GM23248 (cell line): ENCODE results near the gene ZFP64. TPM values are rescaled to one million over a fixed set of nuclear protein-coding genes. Genes with fewer than 3 reads are reported as not detected.
A peak's percentile ranks its signal among the peaks of the same experiment; 100 is the strongest.

Experiments used
- DNase-seq: peaks from one replicate; pipeline ENCODE4 v3.0.0-alpha.2; 2015
- H2AFZ ChIP-seq: fragments of 200-600 bp; sonication (generic); 2 replicates; pipeline ENCODE4 v1.6.1; 2016; ENCODE audit warnings: antibody characterized with exemption
- H3F3A ChIP-seq: fragments of 200-600 bp; sonication (generic); 2 replicates; pipeline ENCODE4 v1.6.1; 2016; ENCODE audit warnings: mild to moderate bottlenecking, antibody characterized with exemption, mixed run types; ENCODE audit not compliant: insufficient read depth
- H3K27ac ChIP-seq: fragments of 200-600 bp; sonication (generic); 2 replicates; pipeline ENCODE4 v1.5.1; 2016; ENCODE audit warnings: mild to moderate bottlenecking
- H3K27me3 ChIP-seq: fragments of 200-600 bp; sonication (generic); replicated peaks from 2 replicates; pipeline ENCODE4 v1.6.1; 2016; ENCODE audit warnings: mild to moderate bottlenecking; ENCODE audit not compliant: insufficient read depth
- H3K36me3 ChIP-seq: fragments of 200-600 bp; sonication (generic); 2 replicates; pipeline ENCODE4 v1.6.1; 2016; ENCODE audit warnings: low read depth, mild to moderate bottlenecking
- H3K4me1 ChIP-seq: fragments of 200-600 bp; sonication (generic); 2 replicates; pipeline ENCODE4 v1.6.1; 2016; ENCODE audit warnings: mild to moderate bottlenecking; ENCODE audit not compliant: insufficient read depth
- H3K4me2 ChIP-seq: fragments of 200-600 bp; sonication (generic); one replicate; pipeline ENCODE4 v1.6.1; 2016; ENCODE audit warnings: mild to moderate bottlenecking; ENCODE audit not compliant: unreplicated experiment
- H3K4me3 ChIP-seq: fragments of 200-600 bp; sonication (generic); 2 replicates; pipeline ENCODE4 v1.5.1; 2016; ENCODE audit warnings: mild to moderate bottlenecking
- H3K79me2 ChIP-seq: fragments of 200-600 bp; sonication (generic); 2 replicates; pipeline ENCODE4 v1.6.1; 2016; ENCODE audit warnings: mild to moderate bottlenecking; ENCODE audit not compliant: insufficient read depth
- H3K9ac ChIP-seq: fragments of 200-600 bp; sonication (generic); 2 replicates; pipeline ENCODE4 v1.6.1; 2016; ENCODE audit warnings: mild to moderate bottlenecking
- H3K9me2 ChIP-seq: fragments of 200-600 bp; sonication (generic); 2 replicates; pipeline ENCODE4 v1.6.1; 2016; ENCODE audit warnings: mixed run types, mild to moderate bottlenecking, moderate library complexity; ENCODE audit not compliant: insufficient read depth
- H3K9me3 ChIP-seq: fragments of 200-600 bp; sonication (generic); one replicate; pipeline ENCODE4 v1.6.1; 2017; ENCODE audit warnings: low read depth
- H4K20me1 ChIP-seq: fragments of 200-600 bp; sonication (generic); 2 replicates; pipeline ENCODE4 v1.6.0; 2016; ENCODE audit not compliant: insufficient read depth
- EZH2 ChIP-seq: fragments of 200-600 bp; sonication (generic); IDR thresholded peaks from 2 replicates; pipeline ENCODE4 v1.6.1; 2018; ENCODE audit warnings: antibody characterized with exemption, mild to moderate bottlenecking; ENCODE audit not compliant: insufficient read depth, poor library complexity, severe bottlenecking
- EZH2phosphoT487 ChIP-seq: fragments of 200-600 bp; sonication (generic); IDR thresholded peaks from 2 replicates; pipeline ENCODE4 v1.6.1; 2018; ENCODE audit warnings: antibody characterized with exemption, moderate library complexity, mild to moderate bottlenecking, low read depth; ENCODE audit not compliant: insufficient read depth
- WGBS, 2 experiments: methylation state at CpG; one replicate each; pipeline ENCODE4 v1.1.6; 2015 to 2017; ENCODE audit warnings: low lambda C conversion rate in 2 of 2, low coverage in 1 of 2; ENCODE audit errors: missing lambda C conversion rate in 2 of 2; 5-methylcytosine and 5-hydroxymethylcytosine counted together
- in situ Hi-C: fragments of 300-500 bp; cut with MboI; formaldehyde crosslinking; loops from 2 replicates; pipeline ENCODE4 v1.15.0; 2020
- polyA plus RNA-seq: library from polyadenylated mRNA; unstranded; fragments of >200 nt; fragmentation: Nextera tagmentation; extraction: Ambion mirVana; gene quantifications from 2 replicates; pipeline ENCODE4 v1.2.1, GENCODE V29; 2016
- total RNA-seq: library from RNA; depleted of rRNA; stranded (reverse); fragments of >200 nt; shearing (Covaris generic); gene quantifications from 2 replicates; pipeline ENCODE4 v1.2.3, GENCODE V29; 2014

ZFP64 gene
- total and polyA plus RNA-seq, 2 experiments from 2014 or later = 14.3 to 20.8 TPM

GRCh38 chr20:52191916-52192718 lies 538 bp upstream of the ZFP64 start:
- peak; percentile 51 for DNase-seq
- peak overlapping the region; percentile 95 for H2AFZ ChIP-seq
- peaks cover 32% of the 10 kb centered on the region for H3K79me2 ChIP-seq
- H3K4me3 ChIP-seq = peak overlapping the region; percentile 95
- H3F3A ChIP-seq = no peaks in the 10 kb centered on the region
- in situ Hi-C loops = no loop called here
- H3K9me2 ChIP-seq = no peaks in the 10 kb centered on the region
- no peaks in the 10 kb centered on the region for H3K27me3 ChIP-seq
- 2 to 3% methylated on average over 39 to 49 of the region's 61 CpGs for whole genome bisulfite sequencing, 2 experiments
- H3K9ac ChIP-seq = peak overlapping the region; percentile 84
- H3K36me3 ChIP-seq = no peaks in the 10 kb centered on the region
- no peaks in the 10 kb centered on the region for H3K9me3 ChIP-seq
- H3K4me1 ChIP-seq = 0 out of 2 replicates have a peak, but pooled peaks cover 5% of the 10 kb centered on the region
- no peaks in the 10 kb centered on the region for H4K20me1 ChIP-seq
- no peak for TF ChIP-seq EZH2phosphoT487
- no peak for TF ChIP-seq EZH2
- H3K4me2 ChIP-seq = peak overlapping the region; percentile 89
- H3K27ac ChIP-seq = peak overlapping the region; percentile 50; the same call in 1 of the 2 replicates

- Histone ChIP-seq H3K27ac (peak overlapping the region; percentile 50), H3K9ac (peak overlapping the region; percentile 84), H3K27me3 (no peaks in the 10 kb centered on the region), H3K9me2 (no peaks in the 10 kb centered on the region), H3K4me2 (peak overlapping the region; percentile 89), H3K4me3 (peak overlapping the region; percentile 95), H2AFZ (peak overlapping the region; percentile 95), H3K36me3 (peaks cover 8% of the 10 kb centered on the region; the same call in 1 of the 2 replicates), H3K4me1 (0 out of 2 replicates have a peak, but pooled peaks cover 5% of the 10 kb centered on the region), H3K9me3 (no peaks in the 10 kb centered on the region), H4K20me1 (no peaks in the 10 kb centered on the region), H3F3A (no peaks in the 10 kb centered on the region), H3K79me2 (peaks cover 32% of the 10 kb centered on the region)
- TF ChIP-seq EZH2 (no peak), EZH2phosphoT487 (no peak)
- in situ Hi-C loops = no loop called here
- DNase-seq = peak; percentile 74
- 1 to 5% methylated on average over 15 of the region's 15 CpGs for WGBS, 2 experiments
Observed at GRCh38 chr20:52190437-52191131, 995 bp downstream of the ZFP64 start.

DNA sequence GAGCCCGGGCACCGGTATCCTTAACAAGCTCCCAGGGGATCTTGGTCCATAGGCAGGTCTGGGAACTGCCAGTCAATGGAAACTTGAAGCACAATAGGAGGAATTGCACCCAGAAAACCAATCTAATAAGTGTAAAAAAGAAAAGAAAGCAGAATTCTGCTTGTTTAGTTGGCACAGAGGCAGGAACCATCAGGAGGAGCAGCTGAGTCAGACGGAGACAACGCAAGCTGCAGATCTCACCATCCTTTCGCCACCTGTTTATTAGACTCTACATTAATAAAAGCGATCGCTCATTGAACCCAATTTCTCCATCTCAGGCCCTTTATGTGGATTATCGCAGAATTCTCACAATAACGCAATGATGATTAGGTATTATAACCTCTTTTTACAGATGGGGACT lies 9.8 kb downstream of the ZFP64 start:
- H3K27ac ChIP-seq = no peak overlapping the region
- no peak for DNase-seq
- H3K4me1 ChIP-seq = no peaks in the 10 kb centered on the region
- H3K9ac ChIP-seq = no peak overlapping the region
- no peak overlapping the region for H2AFZ ChIP-seq
- TF ChIP-seq EZH2 (no peak), EZH2phosphoT487 (no peak)
- no peaks in the 10 kb centered on the region for H3K27me3 ChIP-seq
- in situ Hi-C loops = no loop called here
- H3K4me3 ChIP-seq = no peak overlapping the region
- H3K36me3 ChIP-seq = peaks cover 12% of the 10 kb centered on the region; the same call in 1 of the 2 replicates
- H3K4me2 ChIP-seq = no peak overlapping the region
- H3F3A ChIP-seq = no peaks in the 10 kb centered on the region
- H3K9me3 ChIP-seq = no peaks in the 10 kb centered on the region
- WGBS, 2 experiments = 97 to 99% methylated on average over 9 of the region's 9 CpGs
- H3K79me2 ChIP-seq = no peaks in the 10 kb centered on the region
- no peaks in the 10 kb centered on the region for H3K9me2 ChIP-seq
- no peaks in the 10 kb centered on the region for H4K20me1 ChIP-seq

DNA sequence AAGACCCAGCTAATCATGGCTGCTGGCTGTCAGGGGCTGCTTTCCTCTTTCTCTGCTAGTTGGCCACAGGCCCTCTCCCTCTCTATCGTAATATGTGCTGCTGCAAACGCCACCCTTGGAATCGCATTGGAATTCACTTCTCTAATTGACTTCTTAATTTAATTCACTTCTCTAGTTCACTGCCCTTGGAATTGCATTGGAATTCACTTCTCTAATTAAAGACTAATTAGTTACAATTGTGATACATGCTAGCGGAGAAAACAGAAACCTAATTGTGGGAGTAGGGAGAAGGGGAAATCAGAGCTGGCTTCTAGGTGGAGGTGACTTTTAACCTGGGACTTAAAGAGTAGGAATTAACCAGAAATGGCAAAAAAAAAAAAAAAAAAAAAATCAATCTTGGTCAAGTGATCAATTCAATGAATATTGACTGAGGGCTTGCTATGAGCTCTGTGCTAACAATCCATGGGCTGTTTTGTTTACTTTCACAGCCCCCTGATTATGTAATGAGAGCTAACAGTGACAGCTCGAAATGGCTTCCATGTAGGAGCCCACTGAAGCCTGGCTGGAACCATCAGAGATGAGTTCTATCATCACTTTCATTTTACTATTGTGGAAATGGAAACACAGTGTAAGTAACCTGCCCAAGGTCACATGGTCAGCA lies 11.3 kb downstream of the ZFP64 start:
- H4K20me1 ChIP-seq = no peaks in the 10 kb centered on the region
- no peaks in the 10 kb centered on the region for H3K27me3 ChIP-seq
- no peaks in the 10 kb centered on the region for H3F3A ChIP-seq
- no peak overlapping the region for H2AFZ ChIP-seq
- H3K79me2 ChIP-seq = no peaks in the 10 kb centered on the region
- TF ChIP-seq EZH2phosphoT487 (no peak), EZH2 (no peak)
- no peak for DNase-seq
- no peak overlapping the region for H3K4me2 ChIP-seq
- H3K9me3 ChIP-seq = no peaks in the 10 kb centered on the region
- no peaks in the 10 kb centered on the region for H3K9me2 ChIP-seq
- no peak overlapping the region for H3K27ac ChIP-seq
- in situ Hi-C loops = no loop called here
- no peak overlapping the region for H3K4me3 ChIP-seq
- 0 out of 2 replicates have a peak, but pooled peaks cover 3% of the 10 kb centered on the region for H3K36me3 ChIP-seq
- no peaks in the 10 kb centered on the region for H3K4me1 ChIP-seq
- H3K9ac ChIP-seq = no peak overlapping the region
- WGBS, 2 experiments = 75 to 78% methylated on average over 5 of the region's 5 CpGs
